Left forelimb (tissue), 1 donor: Measurements from ENCODE around the gene FZR1.

Experiments
- DNase-seq: peaks from one replicate; pipeline ENCODE4 v3.0.0-alpha.2; 2018; ENCODE audit warnings: low spot score

Gene FZR1

GRCh38 chr19:3531716-3532115 lies 25.6 kb downstream of the FZR1 start:
- DNase-seq = no peak

- DNase-seq = no peak
Measured at GRCh38 chr19:3532154-3532786, 26.2 kb downstream of the FZR1 start.

GRCh38 chr19:3533033-3533432 lies 26.9 kb downstream of the FZR1 start:
- no peak for DNase-seq

GRCh38 chr19:3533563-3534216 lies 27.6 kb downstream of the FZR1 start:
- no peak for DNase-seq

GRCh38 chr19:3534375-3535234 lies 28.5 kb downstream of the FZR1 start:
- no peak for DNase-seq

- no peak for DNase-seq
Measured at GRCh38 chr19:3535235-3535535, 29.1 kb downstream of the FZR1 start.

GRCh38 chr19:3535563-3535965 lies 29.5 kb downstream of the FZR1 start:
- no peak for DNase-seq

GRCh38 chr19:3535981-3536380 lies 29.9 kb downstream of the FZR1 start:
- no peak for DNase-seq

- no peak for DNase-seq
Measured at GRCh38 chr19:3536429-3537100, 30.5 kb downstream of the FZR1 start.

GRCh38 chr19:3537101-3537437 lies 31.0 kb downstream of the FZR1 start:
- DNase-seq = no peak

- DNase-seq = no peak
Measured at GRCh38 chr19:3537438-3538240, 31.5 kb downstream of the FZR1 start.

GRCh38 chr19:3538258-3538929 lies 32.3 kb downstream of the FZR1 start:
- DNase-seq = no peak

GRCh38 chr19:3538965-3539755 lies 33.0 kb downstream of the FZR1 start, which contains the start of gene TEKTIP1:
TEKTIP1 (plus strand) TSS chr19:3539174; CDS start chr19:3539178, 4 bp downstream.
- no peak for DNase-seq

GRCh38 chr19:3539756-3540118 lies 33.6 kb downstream of the FZR1 start:
- DNase-seq = no peak

GRCh38 chr19:3543150-3544057 lies 37.3 kb downstream of the FZR1 start:
- no peak for DNase-seq

- no peak for DNase-seq
Measured at GRCh38 chr19:3544058-3544376, 37.9 kb downstream of the FZR1 start.

GRCh38 chr19:3544742-3545668 lies 38.9 kb downstream of the FZR1 start:
- DNase-seq = no peak

GRCh38 chr19:3545669-3546034 lies 39.5 kb downstream of the FZR1 start:
- no peak for DNase-seq

- no peak for DNase-seq
Measured at GRCh38 chr19:3546119-3546518, 40.0 kb downstream of the FZR1 start.
